Calu3 (cell line): Measurements from ENCODE around the gene KIFBP. TPM values are rescaled to one million over a fixed set of nuclear protein-coding genes. Genes with fewer than 3 reads are reported as not detected.

Experiments
- BruUV-seq: library from RNA; stranded (reverse); fragments of 400-500 nt; replicated peaks from 2 replicates; lab custom pipeline; 2021; lab: Mats Ljungman, UMichigan
- CTCF ChIA-PET: fragments of 300-600 bp; sonication (Branson Sonifier 250); formaldehyde crosslinking; loops from one replicate; lab custom pipeline; 2022; ENCODE audit warnings: antibody characterized with exemption; lab: Charles Lee
- DNase-seq: peaks from one replicate; pipeline ENCODE4 v3.0.0; 2022
- H3K27ac Mint-ChIP-seq: one replicate; pipeline ENCODE4 v1.8.0; 2022; ENCODE audit warnings: mixed read lengths; ENCODE audit not compliant: unreplicated experiment
- H3K27me3 Mint-ChIP-seq: one replicate; pipeline ENCODE4 v1.8.0; 2022; ENCODE audit warnings: mixed read lengths; ENCODE audit not compliant: unreplicated experiment
- H3K36me3 Mint-ChIP-seq: one replicate; pipeline ENCODE4 v1.8.0; 2022; ENCODE audit warnings: mild to moderate bottlenecking, moderate library complexity, mixed read lengths; ENCODE audit not compliant: insufficient read depth, unreplicated experiment
- H3K4me1 Mint-ChIP-seq: one replicate; pipeline ENCODE4 v1.8.0; 2022; ENCODE audit warnings: mild to moderate bottlenecking, low read depth, mixed read lengths; ENCODE audit not compliant: unreplicated experiment
- H3K4me3 Mint-ChIP-seq: one replicate; pipeline ENCODE4 v1.8.0; 2022; ENCODE audit warnings: mild to moderate bottlenecking, low read depth, moderate library complexity, mixed read lengths; ENCODE audit not compliant: unreplicated experiment
- H3K9me3 Mint-ChIP-seq: one replicate; pipeline ENCODE4 v1.8.0; 2022; ENCODE audit warnings: low read depth, mixed read lengths; ENCODE audit not compliant: unreplicated experiment
- CTCF ChIP-seq: fragments of 200-600 bp; IDR thresholded peaks from one replicate; pipeline ENCODE4 v1.8.0; 2022; ENCODE audit warnings: antibody characterized with exemption; ENCODE audit not compliant: unreplicated experiment
- intact Hi-C: fragments of 100-400 bp; cut with micrococcal nuclease; formaldehyde crosslinking; loops from one replicate; pipeline ENCODE4 v1.10.0; 2022; ENCODE audit not compliant: unreplicated experiment
- total RNA-seq: library from RNA; stranded (reverse); gene quantifications from 2 replicates; pipeline ENCODE4 v1.2.3, GENCODE V29; 2022

Gene KIFBP
- total RNA-seq, 1 experiment from 2014 or later = 36.7 TPM

GRCh38 chr10:69064762-69065328 lies 76.2 kb downstream of the KIFBP start:
- no peak for DNase-seq
- no TSS peak for BruUV-seq
- peaks cover 13% of the 10 kb centered on the region for H3K36me3 Mint-ChIP-seq
- H3K4me1 Mint-ChIP-seq = peaks cover 26% of the 10 kb centered on the region
- H3K4me3 Mint-ChIP-seq = no peak overlapping the region
- H3K27me3 Mint-ChIP-seq = no peaks in the 10 kb centered on the region
- TF ChIP-seq CTCF = no peak
- no peak overlapping the region for H3K27ac Mint-ChIP-seq
- H3K9me3 Mint-ChIP-seq = no peaks in the 10 kb centered on the region
- intact Hi-C loops = no loop called here
- CTCF ChIA-PET = interaction anchor here (0.5 kb wide), 1 partner anchor 27 kb away, joined by 3 read pairs; no protein-coding TSS in a partner anchor

- no peaks in the 10 kb centered on the region for H3K27me3 Mint-ChIP-seq
Observed at GRCh38 chr10:69065406-69066361, 77.1 kb downstream of the KIFBP start.

More at GRCh38 chr10:69065406-69066361, 77.1 kb downstream of the KIFBP start:
- Mint-ChIP-seq H3K4me1 (peaks cover 26% of the 10 kb centered on the region), H3K4me3 (no peak overlapping the region), H3K9me3 (no peaks in the 10 kb centered on the region), H3K36me3 (peaks cover 13% of the 10 kb centered on the region), H3K27ac (no peak overlapping the region)
- no peak for TF ChIP-seq CTCF
- CTCF ChIA-PET = interaction anchor here (0.5 kb wide), 1 partner anchor 26 kb away, joined by 3 read pairs; no protein-coding TSS in a partner anchor
- BruUV-seq = no TSS peak
- no peak for DNase-seq
- intact Hi-C loops = no loop called here

Other genes with a start within 250 kb of the KIFBP start
- 2.7 TPM in 2 replicates for gene STOX1, start 161.3 kb upstream of the KIFBP start, total RNA-seq
- 39.1 and 44.4 TPM in 2 replicates for gene DDX50, start 87.5 kb upstream of the KIFBP start, total RNA-seq
- 135 and 144 TPM in 2 replicates for gene DDX21, start 32.6 kb upstream of the KIFBP start, total RNA-seq
- not detected in 2 replicates for gene SRGN, start 99.3 kb downstream of the KIFBP start, total RNA-seq
- 77.1 and 80.3 TPM in 2 replicates for gene VPS26A, start 135.4 kb downstream of the KIFBP start, total RNA-seq
- 39.1 and 47.8 TPM in 2 replicates for gene SUPV3L1, start 191.4 kb downstream of the KIFBP start, total RNA-seq
- gene HKDC1, start 231.5 kb downstream of the KIFBP start, total RNA-seq = 112 and 113 TPM in 2 replicates